Gastrocnemius medialis (tissue), 4 donors: ENCODE data around the gene HOXB1. TPM values are rescaled to one million over a fixed set of nuclear protein-coding genes. Genes with fewer than 3 reads are reported as not detected.

Experiments used
- ATAC-seq, 2 donors: fragments of 150-250 bp; one replicate each; pipeline ENCODE4 v1.9.1; 2016
- DNase-seq, 2 donors: peaks; one replicate each; pipeline ENCODE4 v3.0.0-alpha.2; 2019
- H3K27ac ChIP-seq, 4 donors: fragments of 200-600 bp; sonication (generic); 1 replicate in 1 of 4; 2 replicates in 3 of 4; pipeline ENCODE4 v1.5.1; 2016 to 2018; ENCODE audit warnings: mild to moderate bottlenecking in 2 of 4, moderate library complexity in 1 of 4
- H3K27me3 ChIP-seq, 3 donors: fragments of 200-600 bp; sonication (generic) in 2 of 3; 1 replicate in 1 of 3; 2 replicates in 2 of 3; pipeline versions ENCODE4 v1.5.1 to v1.6.0; 2016 to 2019; ENCODE audit warnings: mild to moderate bottlenecking in 1 of 3, moderate library complexity in 1 of 3
- H3K36me3 ChIP-seq, 2 donors: fragments of 200-600 bp; sonication (generic) in 1 of 2; one replicate each; pipeline ENCODE4 v1.5.1; 2017 to 2018
- H3K4me1 ChIP-seq, 2 donors: fragments of 200-600 bp; sonication (generic) in 1 of 2; one replicate each; pipeline ENCODE4 v1.5.1; 2016 to 2017; ENCODE audit warnings: mild to moderate bottlenecking in 2 of 2
- H3K4me3 ChIP-seq, 4 donors: fragments of 200-600 bp; sonication (generic) in 3 of 4; 1 replicate in 1 of 4; 2 replicates in 3 of 4; pipeline ENCODE4 v1.5.1; 2016 to 2019; ENCODE audit warnings: mild to moderate bottlenecking in 2 of 4
- H3K9me3 ChIP-seq, 3 donors: fragments of 200-600 bp; sonication (generic) in 2 of 3; 1 replicate in 1 of 3; 2 replicates in 2 of 3; pipeline ENCODE4 v1.5.1; 2016 to 2019
- CTCF ChIP-seq, 5 experiments: fragments of 450-650 bp in 3 of 5; fragments of 200-600 bp in 2 of 5; sonication (generic) in 2 of 5; IDR thresholded peaks in 4 of 5; conservative IDR thresholded peaks in 1 of 5; 1 replicate in 4 of 5; 2 replicates in 1 of 5; pipeline ENCODE4 v1.5.1; 2016 to 2019; ENCODE audit warnings: antibody characterized with exemption in 5 of 5, mild to moderate bottlenecking in 3 of 5, moderate library complexity in 3 of 5
- POLR2A ChIP-seq, 2 donors: fragments of 450-650 bp; IDR thresholded peaks; one replicate each; pipeline ENCODE4 v1.6.1; 2017; ENCODE audit warnings: antibody characterized with exemption in 2 of 2, mild to moderate bottlenecking in 2 of 2, moderate library complexity in 2 of 2
- in situ Hi-C, 4 donors: fragments of 200-750 bp; cut with MboI; loops; one replicate each; pipeline versions ENCODE4 v1.15.0 to v1.8.0; 2017; ENCODE audit warnings: low sequenced_read_pairs in 4 of 4
- intact Hi-C: fragments of 100-400 bp; cut with DNase I; formaldehyde crosslinking; loops from one replicate; pipeline ENCODE4 v1.15.1; 2023; ENCODE audit warnings: low total_unique reads
- microRNA counts, 2 donors: library from miRNA; unstranded; fragments of <30 nt; microRNA quantifications; one replicate each; lab custom pipeline; 2016
- total RNA-seq, 4 donors: library from RNA; depleted of rRNA; stranded (reverse); fragments of >200 nt; gene quantifications; one replicate each; pipeline versions ENCODE4 v1.1.0 to v1.2.3, GENCODE V29; 2016

HOXB1 gene
- total RNA-seq, 4 donors from 2014 or later, result not detected

- ATAC-seq (no peak), DNase-seq (no peak)
- Histone ChIP-seq H3K9me3 (no peaks in the 10 kb centered on the region), H3K4me3 (no peak overlapping the region), H3K27me3 (peaks cover 0 to 3% (median 0%) of the 10 kb centered on the region in 3 donors), H3K27ac (no peak overlapping the region), H3K36me3 (no peaks in the 10 kb centered on the region), H3K4me1 (no peaks in the 10 kb centered on the region)
- in situ Hi-C loops (no loop called here), intact Hi-C loops (no loop called here)
- TF ChIP-seq POLR2A (IDR thresholded peaks at IDR 0.05) (no peak), CTCF (IDR thresholded peaks at IDR 0.05 in 4 of 5, conservative IDR thresholded peaks at IDR 0.05 in 1 of 5) (no peak)
Measured at GRCh38 chr17:48479014-48479402, 51.8 kb downstream of the HOXB1 start.

MicroRNAs within 50 kb of the gene (microRNA counts, 767-probe panel; counts per million panel counts)
- microRNA hsa-miR-10a-5p (lab: Ali Mortazavi, UCI), result 448 to 4,337 counts per million in 2 donors

Other genes with a start within 250 kb of the HOXB1 start
- gene SKAP1, start 100.8 kb downstream of the HOXB1 start, total RNA-seq, result not detected
- 10 to 100 TPM in 2 of 4 donors, 1 to 10 TPM in 2; 4.1 to 22.1 (median 10.4) TPM for gene HOXB2, start 14.1 kb upstream of the HOXB1 start, total RNA-seq
- 1 to 10 TPM in 1 of 4 donors, under 1 TPM in 3; 0.18 to 1.8 (median 0.51) TPM for gene HOXB4, start 47.3 kb upstream of the HOXB1 start, total RNA-seq
- 1 to 10 TPM; 1.3 to 5.5 (median 2.2) TPM for gene HOXB3, start 59.2 kb upstream of the HOXB1 start, total RNA-seq
- gene HOXB5, start 62.8 kb upstream of the HOXB1 start, total RNA-seq, result not detected
- 1 to 10 TPM in 2 of 4 donors, under 1 TPM in 2; 0.55 to 3.0 (median 1.3) TPM for gene HOXB6, start 74.0 kb upstream of the HOXB1 start, total RNA-seq
- gene HOXB7, start 80.0 kb upstream of the HOXB1 start, total RNA-seq, result 1 to 10 TPM in 1 of 4 donors, under 1 TPM in 3; 0.36 to 3.0 (median 0.65) TPM
- under 1 TPM in 1 of 4 donors, not detected in 3; 0.27 TPM for gene HOXB8, start 84.3 kb upstream of the HOXB1 start, total RNA-seq
- gene HOXB9, start 95.3 kb upstream of the HOXB1 start, total RNA-seq, result not detected
- not detected for gene PRAC1, start 191.5 kb upstream of the HOXB1 start, total RNA-seq
- gene PRAC2, start 192.2 kb upstream of the HOXB1 start, total RNA-seq, result not detected
- gene HOXB13, start 197.7 kb upstream of the HOXB1 start, total RNA-seq, result not detected